OCI-LY7 (cell line): Measurements from ENCODE around the gene LRRC26.

Experiments
- EZH2phosphoT487 ChIP-seq: fragments of 200-600 bp; sonication (generic); IDR thresholded peaks from 2 replicates; pipeline ENCODE4 v1.6.1; 2018; ENCODE audit warnings: low read depth, borderline replicate concordance, mild to moderate bottlenecking, mixed run types, antibody characterized with exemption, low read length, moderate library complexity, mixed read lengths
- TF ChIP-seq, protein P1 (sequence below): fragments of 200-600 bp; sonication (generic); conservative IDR thresholded peaks from 2 replicates; pipeline ENCODE4 v1.5.1; 2014; ENCODE audit warnings: mild to moderate bottlenecking, antibody characterized with exemption, low read length, moderate library complexity, mixed read lengths

- TF ChIP-seq, protein P1, sequence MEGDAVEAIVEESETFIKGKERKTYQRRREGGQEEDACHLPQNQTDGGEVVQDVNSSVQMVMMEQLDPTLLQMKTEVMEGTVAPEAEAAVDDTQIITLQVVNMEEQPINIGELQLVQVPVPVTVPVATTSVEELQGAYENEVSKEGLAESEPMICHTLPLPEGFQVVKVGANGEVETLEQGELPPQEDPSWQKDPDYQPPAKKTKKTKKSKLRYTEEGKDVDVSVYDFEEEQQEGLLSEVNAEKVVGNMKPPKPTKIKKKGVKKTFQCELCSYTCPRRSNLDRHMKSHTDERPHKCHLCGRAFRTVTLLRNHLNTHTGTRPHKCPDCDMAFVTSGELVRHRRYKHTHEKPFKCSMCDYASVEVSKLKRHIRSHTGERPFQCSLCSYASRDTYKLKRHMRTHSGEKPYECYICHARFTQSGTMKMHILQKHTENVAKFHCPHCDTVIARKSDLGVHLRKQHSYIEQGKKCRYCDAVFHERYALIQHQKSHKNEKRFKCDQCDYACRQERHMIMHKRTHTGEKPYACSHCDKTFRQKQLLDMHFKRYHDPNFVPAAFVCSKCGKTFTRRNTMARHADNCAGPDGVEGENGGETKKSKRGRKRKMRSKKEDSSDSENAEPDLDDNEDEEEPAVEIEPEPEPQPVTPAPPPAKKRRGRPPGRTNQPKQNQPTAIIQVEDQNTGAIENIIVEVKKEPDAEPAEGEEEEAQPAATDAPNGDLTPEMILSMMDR = no peak
- no peak for TF ChIP-seq EZH2phosphoT487
Observed at GRCh38 chr9:137178939-137179630, 9.2 kb upstream of the LRRC26 start.
